ENCODE measurements around the gene GOLT1B. TPM values are rescaled to one million over a fixed set of nuclear protein-coding genes. Genes with fewer than 3 reads are reported as not detected.

Gene GOLT1B
- total RNA-seq, 1 experiment from 2014 or later: 46.1 TPM

- Mint-ChIP-seq H3K27me3 (ENCODE audit: low read depth) (peaks cover 71% of the 10 kb centered on the region), H3K4me1 (peaks cover 5 to 12% of the 10 kb centered on the region in 2 experiments), H3K27ac (no peak overlapping the region), H3K9me3 (no peaks in the 10 kb centered on the region), H3K36me3 (ENCODE audit: insufficient read depth in 1 of 3, low read depth in 3 of 3) (no peaks in the 10 kb centered on the region), H3K4me3 (no peak overlapping the region)
- H3K9me3 ChIP-seq (ENCODE audit: control insufficient read depth, low read depth, low read length): no peaks in the 10 kb centered on the region
- H4K5ac ChIP-seq (ENCODE audit: insufficient read length, low read depth, low read length): no peak overlapping the region
- no peak overlapping the region for H3K27ac ChIP-seq (ENCODE audit: insufficient read length, low read depth, low read length)
- H2BK20ac ChIP-seq (ENCODE audit: low read depth, low read length, poor library complexity, severe bottlenecking): no peak overlapping the region
- H3K23ac ChIP-seq (ENCODE audit: insufficient read length, low read depth, low read length): no peak overlapping the region
- H4K91ac ChIP-seq (ENCODE audit: insufficient read length, low read depth, low read length): no peak overlapping the region
- no peak overlapping the region for H3K4ac ChIP-seq (ENCODE audit: low read depth, low read length)
- H3K79me2 ChIP-seq (ENCODE audit: insufficient read depth, low read length): no peaks in the 10 kb centered on the region
- no peak overlapping the region for H3K56ac ChIP-seq (ENCODE audit: insufficient read length, low read depth, low read length)
- H3K79me1 ChIP-seq (ENCODE audit: insufficient read depth, low read depth, low read length, poor library complexity, severe bottlenecking): no peaks in the 10 kb centered on the region
- H4K8ac ChIP-seq (replicated peaks; ENCODE audit: insufficient read length, low read depth, low read length): no peak overlapping the region
- H2BK5ac ChIP-seq (ENCODE audit: insufficient read length, low read length): no peak overlapping the region
- H3K18ac ChIP-seq (ENCODE audit: insufficient read length, low read depth, low read length): no peak overlapping the region
- no peak overlapping the region for H2AK5ac ChIP-seq (ENCODE audit: insufficient read length, low read length)
- H4K20me1 ChIP-seq (ENCODE audit: control insufficient read depth, insufficient read depth, insufficient read length): no peaks in the 10 kb centered on the region
- no peak overlapping the region for H3T11ph ChIP-seq (ENCODE audit: low read length)
- no peak overlapping the region for H2AFZ ChIP-seq (ENCODE audit: low read length)
- no CpG with 5 or more reads among the region's 2 CpGs for WGBS (ENCODE audit: extremely low coverage, insufficient read length, low lambda C conversion rate)
- TF ChIP-seq CTCF (conservative IDR thresholded peaks at IDR 0.05): no peak
- no peak overlapping the region for H2BK15ac ChIP-seq (ENCODE audit: low read depth, low read length)
- no peak for DNase-seq
- H3K27me3 ChIP-seq (ENCODE audit: insufficient read depth, low read length): peaks cover 5% of the 10 kb centered on the region; the same call in 1 of the 2 replicates
- no peak overlapping the region for H3K4me2 ChIP-seq (ENCODE audit: insufficient read depth, insufficient read length, low read length)
- peaks cover 8% of the 10 kb centered on the region for H3K23me2 ChIP-seq (ENCODE audit: insufficient read length, low read depth, low read length, poor library complexity, severe bottlenecking)
- no peak overlapping the region for H3K14ac ChIP-seq (ENCODE audit: insufficient read depth, low read length)
- no peak overlapping the region for H2BK12ac ChIP-seq (ENCODE audit: insufficient read length, low read depth, low read length)
- no peaks in the 10 kb centered on the region for H3K4me1 ChIP-seq (ENCODE audit: insufficient read depth, low read length)
- no peak overlapping the region for H2BK120ac ChIP-seq (ENCODE audit: low read depth, low read length, poor library complexity, severe bottlenecking)
- H3K9ac ChIP-seq (ENCODE audit: extremely low read depth, insufficient read length, low read length): no peak overlapping the region
Observed at GRCh38 chr12:21529456-21529855, 27.9 kb downstream of the GOLT1B start.
